ENCODE results near the gene SPACA7. TPM values are rescaled to one million over a fixed set of nuclear protein-coding genes. Genes with fewer than 3 reads are reported as not detected.

SPACA7 gene
- total and polyA plus RNA-seq, 11 donors, result not detected

DNA sequence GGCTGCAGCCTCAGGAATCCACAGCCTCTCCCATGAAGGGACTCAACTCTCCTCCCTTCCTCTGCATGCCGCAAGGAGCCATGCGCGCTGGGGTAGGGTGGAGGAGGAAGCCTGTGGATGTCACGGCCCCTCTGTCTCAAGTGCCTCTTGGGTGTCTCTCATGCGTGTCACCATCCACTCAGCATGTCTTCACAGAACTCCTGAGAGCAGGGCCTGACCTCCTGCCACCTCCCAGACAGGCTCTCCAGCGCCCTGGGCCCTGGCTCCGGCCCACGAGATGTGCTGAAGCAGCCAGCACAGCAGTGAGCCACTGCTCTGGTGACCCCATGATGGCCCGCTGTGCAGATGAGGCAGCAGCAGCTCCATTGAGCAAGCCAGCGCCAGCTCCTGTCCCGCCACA is 25.9 kb upstream of the SPACA7 start:
- H3K9me3 ChIP-seq, result no peaks in the 10 kb centered on the region

DNA sequence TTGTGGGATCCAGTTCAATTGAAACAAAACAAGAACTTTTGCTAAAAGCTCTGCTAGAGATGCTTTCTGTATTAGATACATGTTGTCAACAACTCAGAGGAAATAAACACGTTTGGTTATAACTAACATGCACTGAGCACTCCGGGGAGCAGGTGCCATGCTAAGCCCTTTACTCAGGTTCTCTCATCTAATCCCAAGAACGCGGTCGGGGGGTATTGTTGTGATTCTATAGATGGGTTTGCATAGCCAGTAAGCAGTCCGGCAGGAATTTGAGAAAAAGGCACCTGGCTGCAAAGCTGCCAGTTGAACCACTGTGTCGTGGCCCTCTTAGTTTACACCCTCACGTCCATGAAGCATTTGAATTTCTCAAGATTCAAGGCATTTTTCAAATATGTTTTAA is 24.3 kb upstream of the SPACA7 start:
- Histone ChIP-seq H3K36me3 (no peaks in the 10 kb centered on the region), H3K4me1 (no peaks in the 10 kb centered on the region), H3K9me3 (no peaks in the 10 kb centered on the region), H3K27me3 (peaks cover 0 to 73% (median 18%) of the 10 kb centered on the region in 9 donors), H3K4me3 (no peak overlapping the region), H3K27ac (no peak overlapping the region)
- intact Hi-C loops (cut with DNase I), result no loop called here
- no peak for ATAC-seq
- DNase-seq, result no peak
- TF ChIP-seq, protein P1, sequence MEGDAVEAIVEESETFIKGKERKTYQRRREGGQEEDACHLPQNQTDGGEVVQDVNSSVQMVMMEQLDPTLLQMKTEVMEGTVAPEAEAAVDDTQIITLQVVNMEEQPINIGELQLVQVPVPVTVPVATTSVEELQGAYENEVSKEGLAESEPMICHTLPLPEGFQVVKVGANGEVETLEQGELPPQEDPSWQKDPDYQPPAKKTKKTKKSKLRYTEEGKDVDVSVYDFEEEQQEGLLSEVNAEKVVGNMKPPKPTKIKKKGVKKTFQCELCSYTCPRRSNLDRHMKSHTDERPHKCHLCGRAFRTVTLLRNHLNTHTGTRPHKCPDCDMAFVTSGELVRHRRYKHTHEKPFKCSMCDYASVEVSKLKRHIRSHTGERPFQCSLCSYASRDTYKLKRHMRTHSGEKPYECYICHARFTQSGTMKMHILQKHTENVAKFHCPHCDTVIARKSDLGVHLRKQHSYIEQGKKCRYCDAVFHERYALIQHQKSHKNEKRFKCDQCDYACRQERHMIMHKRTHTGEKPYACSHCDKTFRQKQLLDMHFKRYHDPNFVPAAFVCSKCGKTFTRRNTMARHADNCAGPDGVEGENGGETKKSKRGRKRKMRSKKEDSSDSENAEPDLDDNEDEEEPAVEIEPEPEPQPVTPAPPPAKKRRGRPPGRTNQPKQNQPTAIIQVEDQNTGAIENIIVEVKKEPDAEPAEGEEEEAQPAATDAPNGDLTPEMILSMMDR (IDR thresholded peaks at IDR 0.05), result no peak
- WGBS, 4 donors, result 32 to 44% (median 34%) methylated on average over 8 of the region's 8 CpGs

More for the DNA sequence above, 25.9 kb upstream of the SPACA7 start:
- intact Hi-C loops (cut with DNase I), result no loop called here
- Histone ChIP-seq H3K36me3 (no peaks in the 10 kb centered on the region), H3K27me3 (peaks cover 0 to 75% (median 29%) of the 10 kb centered on the region in 9 donors), H3K4me1 (no peaks in the 10 kb centered on the region), H3K27ac (no peak overlapping the region), H3K4me3 (no peak overlapping the region)
- 67 to 83% (median 72%) methylated on average over 8 to 11 of the region's 11 CpGs for WGBS, 4 donors
- DNase-seq (no peak), ATAC-seq (no peak)
- no peak for TF ChIP-seq POLR2A (IDR thresholded peaks at IDR 0.05)
- TF ChIP-seq, protein P1 (IDR thresholded peaks at IDR 0.05), result no peak

DNA sequence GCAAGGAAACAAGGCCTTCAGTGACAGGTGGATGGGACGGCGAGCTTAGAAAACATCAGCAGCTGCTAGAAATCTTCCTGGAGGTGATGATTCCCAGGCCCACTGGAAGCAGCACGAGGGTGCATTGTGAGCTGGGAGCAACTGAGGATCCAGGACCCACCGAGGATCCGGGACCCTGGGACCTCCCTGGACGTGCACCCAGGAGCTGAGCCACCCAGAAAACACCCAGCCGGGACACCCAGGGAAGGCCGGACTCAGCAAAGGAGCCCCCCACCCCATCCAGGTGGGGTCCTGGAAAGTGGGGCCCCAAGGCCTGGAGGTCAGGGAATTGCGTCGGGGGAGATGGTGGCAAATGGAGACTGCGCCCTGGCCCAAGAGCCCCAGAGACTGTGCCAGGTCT is 22.3 kb upstream of the SPACA7 start:
- H3K27me3 ChIP-seq, result peaks cover 0 to 52% (median 3%) of the 10 kb centered on the region in 9 donors
- no peaks in the 10 kb centered on the region for H3K4me1 ChIP-seq
- H3K4me3 ChIP-seq, result no peak overlapping the region
- TF ChIP-seq, protein P1 (IDR thresholded peaks at IDR 0.05), result no peak
- TF ChIP-seq POLR2A (IDR thresholded peaks at IDR 0.05), result no peak
- no peaks in the 10 kb centered on the region for H3K36me3 ChIP-seq
- no peak for ATAC-seq
- no peaks in the 10 kb centered on the region for H3K9me3 ChIP-seq
- H3K27ac ChIP-seq, result no peak overlapping the region
- WGBS, 4 donors, result 72 to 86% (median 82%) methylated on average over 6 to 11 of the region's 11 CpGs
- DNase-seq, result no peak
- intact Hi-C loops (cut with DNase I), result no loop called here

DNA sequence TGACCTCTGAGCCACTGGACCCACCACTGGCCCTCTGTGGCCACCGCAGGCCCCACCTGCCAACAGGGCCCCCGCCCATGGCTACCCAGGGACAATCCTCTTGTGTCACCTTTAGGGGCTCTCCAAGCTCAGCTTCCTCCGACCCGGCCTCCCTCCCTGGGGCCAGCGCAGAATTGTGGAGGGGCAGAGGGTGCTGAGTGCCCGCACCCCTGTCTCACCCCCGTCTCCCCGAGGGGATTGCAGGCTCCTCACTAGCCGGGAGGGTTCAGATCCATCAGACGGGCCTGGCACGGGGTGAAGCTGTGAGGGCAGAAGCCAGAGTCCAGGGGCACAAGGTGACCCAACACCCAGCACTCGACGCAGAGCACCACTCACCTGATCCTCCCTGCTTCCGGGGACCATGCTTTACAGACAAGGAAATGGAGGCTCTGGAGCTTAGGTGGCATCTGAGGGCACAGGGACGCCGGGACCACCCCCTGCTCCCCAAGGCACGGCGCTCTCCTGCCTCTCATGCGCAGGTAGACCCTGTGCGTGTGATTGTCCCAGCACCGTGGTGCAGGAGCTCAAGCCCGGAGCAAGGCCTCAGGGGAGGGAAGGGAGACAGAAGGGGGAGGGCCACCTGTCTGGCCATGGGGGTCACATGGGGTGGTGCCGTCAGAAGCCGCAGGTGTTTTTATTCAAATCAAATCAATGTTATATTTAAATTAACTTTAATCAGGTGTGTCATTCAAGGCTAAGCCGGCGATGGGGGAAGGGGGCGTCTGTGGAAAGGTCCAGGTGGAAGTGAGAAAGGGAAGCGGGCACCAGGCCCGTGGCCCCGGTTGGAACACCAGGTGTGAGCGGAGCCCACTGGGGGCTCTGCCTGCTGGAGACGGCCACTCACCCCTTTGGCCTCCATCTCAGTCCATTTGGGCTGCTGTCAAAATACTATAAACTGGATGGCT is 21.6 kb upstream of the SPACA7 start:
- peaks cover 0 to 45% (median 3%) of the 10 kb centered on the region in 9 donors for H3K27me3 ChIP-seq
- no peaks in the 10 kb centered on the region for H3K36me3 ChIP-seq
- intact Hi-C loops (cut with DNase I), result no loop called here
- ATAC-seq, result no peak
- no peak overlapping the region for H3K4me3 ChIP-seq
- no peaks in the 10 kb centered on the region for H3K9me3 ChIP-seq
- 82 to 88% (median 86%) methylated on average over 27 to 32 of the region's 32 CpGs for WGBS, 4 donors
- no peaks in the 10 kb centered on the region for H3K4me1 ChIP-seq
- DNase-seq, result no peak
- H3K27ac ChIP-seq, result no peak overlapping the region
- no peak for TF ChIP-seq POLR2A (IDR thresholded peaks at IDR 0.05)
- TF ChIP-seq, protein P1 (IDR thresholded peaks at IDR 0.05), result no peak
